Hepatic stellate cell (primary cell): Measurements from ENCODE around the gene SYTL2.
A peak's percentile ranks its signal among the peaks of the same experiment; 100 is the strongest.
"Not testable (repeated sequence)": the region's sequence is repeated elsewhere in the genome, so short reads cannot be mapped to it uniquely, and the experiment has no call there.

Experiments used
- DNase-seq: peaks from one replicate; pipeline ENCODE4 v3.0.0; 2011; ENCODE audit warnings: low spot score

SYTL2 gene

GRCh38 chr11:85810871-85811611, at the start of gene SYTL2:
Gene SYTL2 (minus strand): TSS chr11:85811141. CDS start chr11:85757725, 53,416 bp downstream.
- DNase-seq: peak; percentile 73

GRCh38 chr11:85859541-85859940, 48.6 kb upstream of the SYTL2 start:
- DNase-seq: not testable (repeated sequence)

- no peak for DNase-seq
These were observed 46.2 kb upstream of the SYTL2 start for GRCh38 chr11:85857098-85857497.

- no peak for DNase-seq
These were observed 44.4 kb upstream of the SYTL2 start, which contains the start of gene CCDC83 for GRCh38 chr11:85855341-85855656. Gene CCDC83 (plus strand): TSS chr11:85855383. CDS start chr11:85865124, 9,741 bp downstream.

- DNase-seq: peak; percentile 92
These were observed 43.8 kb upstream of the SYTL2 start for GRCh38 chr11:85854557-85855340.

- DNase-seq: no peak
These were observed 43.2 kb upstream of the SYTL2 start for GRCh38 chr11:85854212-85854556.

- DNase-seq: not testable (repeated sequence)
These were observed 42.6 kb upstream of the SYTL2 start for GRCh38 chr11:85853541-85853940.

- DNase-seq: not testable (repeated sequence)
These were observed 41.8 kb upstream of the SYTL2 start for GRCh38 chr11:85852754-85853153.

- no peak for DNase-seq
These were observed 37.6 kb upstream of the SYTL2 start for GRCh38 chr11:85848556-85848955.

GRCh38 chr11:85848006-85848405, 37.1 kb upstream of the SYTL2 start:
- no peak for DNase-seq

- no peak for DNase-seq
These were observed 36.5 kb upstream of the SYTL2 start for GRCh38 chr11:85847436-85847835.

GRCh38 chr11:85845124-85845631, 34.2 kb upstream of the SYTL2 start:
- no peak for DNase-seq

- no peak for DNase-seq
These were observed 33.6 kb upstream of the SYTL2 start for GRCh38 chr11:85844439-85845123.

GRCh38 chr11:85843929-85844328, 33.0 kb upstream of the SYTL2 start:
- DNase-seq: no peak

- DNase-seq: not testable (repeated sequence)
These were observed 30.0 kb upstream of the SYTL2 start for GRCh38 chr11:85840932-85841331.

GRCh38 chr11:85835729-85836128, 24.8 kb upstream of the SYTL2 start:
- no peak for DNase-seq

- DNase-seq: no peak
These were observed 24.3 kb upstream of the SYTL2 start for GRCh38 chr11:85835263-85835662.

- DNase-seq: no peak
These were observed 20.1 kb upstream of the SYTL2 start for GRCh38 chr11:85831050-85831449.

GRCh38 chr11:85829172-85829571, 18.2 kb upstream of the SYTL2 start:
- DNase-seq: no peak

- no peak for DNase-seq
These were observed 17.7 kb upstream of the SYTL2 start for GRCh38 chr11:85828640-85828978.

- peak; percentile 74 for DNase-seq
These were observed 17.1 kb upstream of the SYTL2 start for GRCh38 chr11:85827748-85828639.
